Measurements from ENCODE around the gene PTGDR. TPM values are rescaled to one million over a fixed set of nuclear protein-coding genes. Genes with fewer than 3 reads are reported as not detected.

PTGDR gene
- total and polyA plus RNA-seq, 2 of the 8 experiments (the other 6 are each of a cell fraction or from before 2014, with no cell fraction given) = 0.22 to 0.83 TPM

DNA sequence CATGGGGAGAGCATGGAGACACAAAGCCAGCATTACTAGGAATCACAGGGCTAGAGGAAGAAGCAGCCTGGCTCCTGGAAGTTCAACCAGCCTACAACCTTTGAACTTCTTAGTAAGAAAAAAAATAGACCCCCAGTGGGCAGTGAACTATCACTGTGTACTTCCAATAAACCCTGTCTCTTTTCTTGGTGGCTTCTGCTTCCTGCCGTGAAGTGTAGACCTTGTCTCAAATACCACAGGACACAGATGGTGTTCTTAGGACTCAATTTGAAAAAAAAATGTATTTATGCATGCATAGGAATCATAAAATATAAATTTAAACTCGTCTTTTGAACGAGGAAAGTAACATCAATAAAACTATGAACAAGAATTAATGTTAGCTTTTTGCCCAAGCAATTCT lies 43.0 kb downstream of the PTGDR start:
- H2BK5ac ChIP-seq (ENCODE audit: low read depth, low read length) = no peak overlapping the region
- no peaks in the 10 kb centered on the region for H3K79me2 ChIP-seq (ENCODE audit: control insufficient read depth in 1 of 2, insufficient read depth in 2 of 2, low read length in 2 of 2)
- H3K23me2 ChIP-seq (ENCODE audit: low read depth, low read length) = peaks cover 17% of the 10 kb centered on the region
- TF ChIP-seq, protein P1, sequence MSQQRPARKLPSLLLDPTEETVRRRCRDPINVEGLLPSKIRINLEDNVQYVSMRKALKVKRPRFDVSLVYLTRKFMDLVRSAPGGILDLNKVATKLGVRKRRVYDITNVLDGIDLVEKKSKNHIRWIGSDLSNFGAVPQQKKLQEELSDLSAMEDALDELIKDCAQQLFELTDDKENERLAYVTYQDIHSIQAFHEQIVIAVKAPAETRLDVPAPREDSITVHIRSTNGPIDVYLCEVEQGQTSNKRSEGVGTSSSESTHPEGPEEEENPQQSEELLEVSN (IDR thresholded peaks at IDR 0.05) = no peak
- TF ChIP-seq SAP30 (IDR thresholded peaks at IDR 0.05; ENCODE audit: insufficient read depth, insufficient replicate concordance, low read length) (no peak), TBP (IDR thresholded peaks at IDR 0.05; ENCODE audit: low read depth, low read length) (no peak), HDAC6 (IDR thresholded peaks at IDR 0.05; ENCODE audit: low read depth, low read length) (no peak), SIRT6 (IDR thresholded peaks at IDR 0.05; ENCODE audit: low read length) (no peak), HDAC2 (IDR thresholded peaks at IDR 0.05; ENCODE audit: borderline replicate concordance in 1 of 2, low read depth in 2 of 2, low read length in 2 of 2) (no peak), JUND (IDR thresholded peaks at IDR 0.05; ENCODE audit: low read length) (no peak)
- no peak overlapping the region for H2AFZ ChIP-seq (ENCODE audit: low read length)
- H3K9me3 ChIP-seq (ENCODE audit: insufficient read depth in 2 of 2, low read depth in 1 of 2, low read length in 1 of 2) = no peaks in the 10 kb centered on the region
- H3K14ac ChIP-seq (ENCODE audit: insufficient read length) = no peak overlapping the region
- no peaks in the 10 kb centered on the region for H3K79me1 ChIP-seq (ENCODE audit: low read depth, low read length)
- no peak overlapping the region for H3K27ac ChIP-seq (ENCODE audit: low read depth, low read length)
- no peak overlapping the region for H2BK12ac ChIP-seq (ENCODE audit: low read depth, low read length)
- H3K36me3 ChIP-seq (ENCODE audit: control insufficient read depth in 2 of 4, insufficient read depth in 4 of 4, low read length in 3 of 4) = no peaks in the 10 kb centered on the region
- WGBS, 2 experiments (ENCODE audit: extremely low coverage in 1 of 2, insufficient coverage in 1 of 2, insufficient read length in 1 of 2, insufficient replicate concordance in 2 of 2, low coverage in 1 of 2, low lambda C conversion rate in 2 of 2, missing lambda C conversion rate in 1 of 2) = 80% methylated on average over 3 of the region's 3 CpGs; no CpG with 5 or more reads in 1 of the 2 experiments
- H3K9ac ChIP-seq (replicated peaks in 1 of 4; ENCODE audit: extremely low read depth in 1 of 4, low read depth in 3 of 4, low read length in 3 of 4) = no peak overlapping the region
- peaks cover 22 to 30% (median 30%) of the 10 kb centered on the region in 4 experiments for H3K27me3 ChIP-seq (replicated peaks in 1 of 4; ENCODE audit: control insufficient read depth in 3 of 4, extremely low read depth in 1 of 4, insufficient read depth in 3 of 4, low read length in 3 of 4)
- H3K18ac ChIP-seq (ENCODE audit: extremely low read depth, low read length) = no peak overlapping the region
- no peak overlapping the region for H3K4me2 ChIP-seq (ENCODE audit: insufficient read depth in 1 of 2, low read depth in 2 of 2, low read length in 2 of 2)
- POLR2A ChIA-PET (ENCODE audit: partially characterized antibody) = no interaction called here
- no peak overlapping the region for H2BK120ac ChIP-seq (replicated peaks; ENCODE audit: low read depth, low read length)
- CTCF ChIA-PET (ENCODE audit: partially characterized antibody) = interaction anchor here (0.9 to 1.2 kb wide), 2 partner anchors 10 to 265 kb away, joined by 3 to 5 read pairs; no protein-coding TSS in a partner anchor
- H3K4me1 ChIP-seq (replicated peaks in 1 of 4; ENCODE audit: control insufficient read depth in 3 of 4, insufficient read depth in 4 of 4, low read length in 3 of 4) = peaks cover 3 to 10% (median 5%) of the 10 kb centered on the region in 4 experiments
- H4K8ac ChIP-seq (ENCODE audit: extremely low read depth, insufficient read depth, low read length) = no peak overlapping the region
- no peak overlapping the region for H3K56ac ChIP-seq (replicated peaks; ENCODE audit: insufficient read length, low read depth, low read length)
- H3K23ac ChIP-seq (ENCODE audit: insufficient read length) = no peak overlapping the region
- FAIRE-seq (no peak), DNase-seq (ENCODE audit: low read depth in 1 of 2, low spot score in 2 of 2) (no peak)
- H3K4me3 ChIP-seq (ENCODE audit: extremely low read depth in 1 of 4, insufficient read depth in 2 of 4, low read depth in 3 of 4, low read length in 4 of 4) = no peak overlapping the region
- no peak overlapping the region for H2BK20ac ChIP-seq (ENCODE audit: low read length)
- H4K91ac ChIP-seq (replicated peaks; ENCODE audit: insufficient read length, low read length) = no peak overlapping the region
- no peak overlapping the region for H2BK15ac ChIP-seq (ENCODE audit: low read length)
- H2AK5ac ChIP-seq (ENCODE audit: low read depth, low read length) = no peak overlapping the region
- no peak overlapping the region for H4K5ac ChIP-seq (ENCODE audit: insufficient read length, low read depth, low read length)
- H3K4ac ChIP-seq (replicated peaks; ENCODE audit: insufficient read length, low read depth, low read length) = no peak overlapping the region
- no peaks in the 10 kb centered on the region for H4K20me1 ChIP-seq (replicated peaks in 1 of 2; ENCODE audit: control insufficient read depth in 1 of 2, insufficient read depth in 2 of 2, low read length in 2 of 2)

Measured in H1 (cell line).